ENCODE data around the gene BUD13.

Gene BUD13

GRCh38 chr11:116700586-116701220 lies 72.1 kb downstream of the BUD13 start:
- in situ Hi-C loops (cut with HindIII; ENCODE audit: low sequenced_read_pairs) = no loop called here
- TF ChIP-seq CTCF (IDR thresholded peaks at IDR 0.05; ENCODE audit: low read depth, low read length, missing control alignments) = no peak
- no peak overlapping the region for H3K4me3 ChIP-seq (ENCODE audit: low read depth, low read length)
- no peak for DNase-seq (ENCODE audit: low read depth)

Measured in astrocyte of the cerebellum (primary cell).